Kidney (tissue), 14 donors: Measurements from ENCODE around the gene ABHD12. TPM values are rescaled to one million over a fixed set of nuclear protein-coding genes. Genes with fewer than 3 reads are reported as not detected.

Source experiments
- DNase-seq, 5 donors: peaks; one replicate each; pipeline ENCODE4 v3.0.0-alpha.2; 2013 to 2020
- FAIRE-seq: peaks from 2 replicates; lab custom pipeline; 2012; peaks lifted over from hg19 to GRCh38; lab: Jason Lieb, UNC
- H3K27ac ChIP-seq, 2 donors: one replicate each; pipeline ENCODE4 v1.7.0; 2013; ENCODE audit warnings: low read depth in 2 of 2, low read length in 2 of 2, inconsistent platforms in 1 of 2
- H3K27me3 ChIP-seq: one replicate; pipeline ENCODE4 v1.7.1; 2013; ENCODE audit warnings: low read length, inconsistent platforms; ENCODE audit not compliant: control insufficient read depth, insufficient read depth
- H3K36me3 ChIP-seq, 3 donors: one replicate each; pipeline versions ENCODE4 v1.7.0 to v1.7.1; 2013; ENCODE audit warnings: low read length in 3 of 3, control low read depth in 1 of 3, inconsistent platforms in 1 of 3; ENCODE audit not compliant: insufficient read depth in 3 of 3, control insufficient read depth in 2 of 3
- H3K4me1 ChIP-seq, 3 donors: one replicate each; pipeline versions ENCODE4 v1.7.0 to v1.7.1; 2013; ENCODE audit warnings: low read length in 3 of 3, inconsistent platforms in 1 of 3, low read depth in 1 of 3; ENCODE audit not compliant: control insufficient read depth in 2 of 3, insufficient read depth in 2 of 3
- H3K4me3 ChIP-seq, 3 donors: one replicate each; pipeline versions ENCODE4 v1.7.0 to v1.8.1; 2013; ENCODE audit warnings: low read length in 3 of 3, control low read depth in 1 of 3, inconsistent platforms in 1 of 3
- H3K9ac ChIP-seq, 3 donors: one replicate each; pipeline versions ENCODE4 v1.7.0 to v1.7.1; 2013; ENCODE audit warnings: low read length in 3 of 3, control low read depth in 1 of 3, inconsistent platforms in 1 of 3
- H3K9me3 ChIP-seq, 3 donors: one replicate each; pipeline versions ENCODE4 v1.7.0 to v1.7.1; 2013; ENCODE audit warnings: low read length in 3 of 3, control low read depth in 1 of 3, inconsistent platforms in 1 of 3; ENCODE audit not compliant: control insufficient read depth in 2 of 3, insufficient read depth in 1 of 3
- intact Hi-C: fragments of 100-400 bp; cut with DNase I; formaldehyde crosslinking; loops from one replicate; pipeline ENCODE4 v1.11.1; 2022
- polyA plus RNA-seq: library from polyadenylated mRNA; stranded (reverse); fragments of 350-450 nt; fragmentation: Illumina TruSeq; extraction: RNeasy Lipid Tissue Mini Kit (QIAGEN cat#74804); gene quantifications from one replicate; pipeline ENCODE4 v1.2.3, GENCODE V29; 2014; ENCODE audit warnings: low read depth, low replicate concordance; ENCODE audit not compliant: insufficient read depth
- total RNA-seq: library from RNA; stranded (reverse); fragmentation: NEBNext Ultra II Directional; extraction: Animal tissue kit (Norgen Biotek cat#: 25700); gene quantifications from one replicate; pipeline ENCODE4 v1.2.1, GENCODE V29; 2021
- TF ChIP-seq, protein P1 (sequence below): IDR thresholded peaks from 3 replicates; pipeline ENCODE4 v1.5.1; 2012; ENCODE audit warnings: mild to moderate bottlenecking, moderate library complexity, borderline replicate concordance; ENCODE audit not compliant: insufficient read depth; ENCODE audit errors: extremely low read depth
- donor health status: control.
- donor health status: control.
- donor health status: control.
- donor health status: control.
- donor health status: control.
- donor health status: DM: yes; HTN: yes; CAD: no.
- donor health status: Normal renal cell carcinoma (clear cell type).

ABHD12 gene
- total and polyA plus RNA-seq, 2 donors from 2014 or later: 61.5 to 68.1 TPM

DNA sequence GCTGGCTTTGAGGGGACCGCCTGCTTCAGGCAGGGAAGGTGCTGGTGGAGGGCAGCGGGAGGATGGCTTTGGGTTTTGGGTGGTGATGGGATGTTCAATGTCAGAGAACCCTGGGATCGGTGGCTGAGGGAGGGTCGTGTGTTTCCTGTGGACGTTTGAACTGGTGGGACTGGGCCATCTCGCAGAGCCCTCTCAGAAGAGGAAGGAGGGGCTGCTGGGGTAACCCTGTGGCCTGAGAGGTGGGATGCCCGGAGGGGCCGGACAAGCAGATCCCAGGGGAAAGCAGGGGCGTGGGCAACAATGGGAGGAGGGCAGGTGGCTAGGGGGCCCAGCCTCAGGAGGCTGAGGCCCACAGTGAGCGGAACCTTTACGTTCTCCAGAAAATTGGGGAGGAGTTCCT lies 107.8 kb downstream of the ABHD12 start:
- Histone ChIP-seq H3K27me3 (no peaks in the 10 kb centered on the region), H3K27ac (no peak overlapping the region), H3K4me1 (peaks cover 0 to 8% (median 0%) of the 10 kb centered on the region in 3 donors), H3K36me3 (peaks cover 0 to 35% (median 14%) of the 10 kb centered on the region in 3 donors), H3K9me3 (no peaks in the 10 kb centered on the region), H3K4me3 (no peak overlapping the region), H3K9ac (no peak overlapping the region)
- DNase-seq (peak in 1 of 5 donors; percentile 48), FAIRE-seq (no peak)
- TF ChIP-seq, protein P1, sequence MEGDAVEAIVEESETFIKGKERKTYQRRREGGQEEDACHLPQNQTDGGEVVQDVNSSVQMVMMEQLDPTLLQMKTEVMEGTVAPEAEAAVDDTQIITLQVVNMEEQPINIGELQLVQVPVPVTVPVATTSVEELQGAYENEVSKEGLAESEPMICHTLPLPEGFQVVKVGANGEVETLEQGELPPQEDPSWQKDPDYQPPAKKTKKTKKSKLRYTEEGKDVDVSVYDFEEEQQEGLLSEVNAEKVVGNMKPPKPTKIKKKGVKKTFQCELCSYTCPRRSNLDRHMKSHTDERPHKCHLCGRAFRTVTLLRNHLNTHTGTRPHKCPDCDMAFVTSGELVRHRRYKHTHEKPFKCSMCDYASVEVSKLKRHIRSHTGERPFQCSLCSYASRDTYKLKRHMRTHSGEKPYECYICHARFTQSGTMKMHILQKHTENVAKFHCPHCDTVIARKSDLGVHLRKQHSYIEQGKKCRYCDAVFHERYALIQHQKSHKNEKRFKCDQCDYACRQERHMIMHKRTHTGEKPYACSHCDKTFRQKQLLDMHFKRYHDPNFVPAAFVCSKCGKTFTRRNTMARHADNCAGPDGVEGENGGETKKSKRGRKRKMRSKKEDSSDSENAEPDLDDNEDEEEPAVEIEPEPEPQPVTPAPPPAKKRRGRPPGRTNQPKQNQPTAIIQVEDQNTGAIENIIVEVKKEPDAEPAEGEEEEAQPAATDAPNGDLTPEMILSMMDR: no peak
- intact Hi-C loops: no loop called here

DNA sequence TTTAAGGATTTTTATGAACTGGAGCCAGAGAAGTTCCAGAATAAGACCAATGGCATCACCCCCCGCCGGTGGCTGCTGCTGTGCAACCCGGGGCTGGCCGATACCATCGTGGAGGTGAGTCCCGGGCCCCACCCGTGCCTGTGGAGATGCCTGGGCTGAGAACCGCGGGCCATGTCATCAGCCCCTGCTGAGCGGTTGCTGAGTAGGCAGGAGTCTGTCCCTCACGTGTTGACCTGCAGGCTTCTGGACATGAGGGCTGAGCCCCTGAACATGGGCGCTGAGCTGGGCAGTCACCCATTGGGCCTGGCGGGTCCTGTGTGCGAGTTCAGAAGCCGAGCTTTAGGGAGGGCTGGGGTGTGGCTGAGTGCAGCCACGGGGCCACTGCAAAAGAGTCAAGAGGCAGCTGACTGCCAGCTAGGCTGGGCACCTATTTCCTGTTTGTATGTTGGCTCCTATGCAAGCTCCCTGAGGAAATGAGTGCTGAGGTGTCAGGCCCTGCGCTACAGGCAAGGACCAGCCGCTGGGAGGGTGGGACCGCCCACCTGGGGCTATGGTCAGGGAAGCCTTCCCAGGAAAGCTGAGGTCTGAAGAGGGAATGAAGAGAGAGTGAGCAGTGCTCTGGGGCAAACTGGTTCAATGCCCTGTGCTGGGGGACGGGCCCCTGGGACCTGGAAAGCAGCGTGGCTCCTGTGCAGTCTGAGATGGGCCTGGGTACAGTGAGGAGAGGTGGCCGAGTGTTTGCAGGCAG lies 108.4 kb downstream of the ABHD12 start:
- FAIRE-seq (no peak), DNase-seq (peak in 1 of 5 donors; percentile 74)
- intact Hi-C loops: no loop called here
- Histone ChIP-seq H3K4me3 (no peak overlapping the region), H3K9ac (no peak overlapping the region), H3K27ac (no peak overlapping the region), H3K27me3 (no peaks in the 10 kb centered on the region), H3K4me1 (peaks cover 0 to 8% (median 0%) of the 10 kb centered on the region in 3 donors), H3K9me3 (no peaks in the 10 kb centered on the region), H3K36me3 (peaks cover 0 to 34% (median 17%) of the 10 kb centered on the region in 3 donors)
- TF ChIP-seq, protein P1: no peak

DNA sequence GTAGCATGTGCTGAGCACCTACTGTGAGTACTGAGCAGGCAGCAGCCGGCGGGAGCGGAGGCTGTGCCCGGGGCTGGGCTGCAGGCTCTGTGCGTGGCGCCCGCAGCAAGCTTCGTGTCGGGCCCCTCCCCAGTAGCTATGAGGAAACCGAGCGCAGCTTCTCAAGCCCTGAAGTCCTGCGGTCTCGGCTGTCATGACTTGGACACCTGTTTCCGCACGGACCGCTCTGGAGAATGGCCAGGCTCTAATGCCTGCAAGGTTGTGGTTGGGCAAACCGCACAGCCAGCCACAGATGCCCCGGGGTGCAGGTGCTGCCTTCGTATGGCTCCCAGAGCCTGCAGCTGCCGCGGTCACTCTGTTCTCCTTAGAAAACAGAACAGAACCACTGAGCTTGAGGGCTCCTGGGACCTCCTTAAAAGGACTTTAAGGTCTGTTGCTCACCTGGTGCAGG lies 109.1 kb downstream of the ABHD12 start:
- TF ChIP-seq, protein P1: no peak
- H3K36me3 ChIP-seq: peaks cover 0 to 33% (median 17%) of the 10 kb centered on the region in 3 donors
- no peak overlapping the region for H3K9ac ChIP-seq
- FAIRE-seq (no peak), DNase-seq (peak in 1 of 5 donors; percentile 71)
- no peaks in the 10 kb centered on the region for H3K9me3 ChIP-seq
- no peak overlapping the region for H3K4me3 ChIP-seq
- H3K27me3 ChIP-seq: no peaks in the 10 kb centered on the region
- peaks cover 0 to 8% (median 0%) of the 10 kb centered on the region in 3 donors for H3K4me1 ChIP-seq
- no peak overlapping the region for H3K27ac ChIP-seq
- intact Hi-C loops: no loop called here
